IMR-90 (cell line): ENCODE measurements around the gene MLXIPL. TPM values are rescaled to one million over a fixed set of nuclear protein-coding genes. Genes with fewer than 3 reads are reported as not detected.

Experiments used
- ATAC-seq: fragments of 200-7000 bp; cut with Tn5 transposase; 2 replicates; pipeline ENCODE4 v1.9.1; 2020; ENCODE audit warnings: low read depth, mild to moderate bottlenecking, moderate library complexity
- BruUV-seq: library from RNA; stranded (reverse); fragments of 400-500 nt; replicated peaks from 2 replicates; lab custom pipeline; 2021; lab: Mats Ljungman, UMichigan
- CTCF ChIA-PET: fragments of 300-600 bp; formaldehyde crosslinking; extraction: SDS; loops from one replicate; lab custom pipeline; 2021; ENCODE audit warnings: antibody characterized with exemption; lab: Yijun Ruan, JAX
- POLR2A ChIA-PET: fragments of 300-600 bp; sonication (Branson Sonifier 250); formaldehyde crosslinking; loops from one replicate; lab custom pipeline; 2022; ENCODE audit warnings: antibody characterized with exemption; ENCODE audit not compliant: unreplicated experiment; lab: Charles Lee
- DNase-seq: peaks from one replicate; pipeline ENCODE4 v3.0.0; 2013
- H2AFZ ChIP-seq: replicated peaks from 2 replicates; pipeline ENCODE3; 2013; ENCODE audit warnings: low read length, mild to moderate bottlenecking; ENCODE audit not compliant: poor library complexity
- H2AK5ac ChIP-seq: 2 replicates; pipeline ENCODE4 v1.6.1; 2013; ENCODE audit warnings: low read depth, low read length, inconsistent platforms
- H2AK9ac ChIP-seq: replicated peaks from 2 replicates; pipeline ENCODE3; 2013; ENCODE audit warnings: mild to moderate bottlenecking, low read depth, low read length, moderate library complexity; ENCODE audit not compliant: poor library complexity
- H2BK120ac ChIP-seq: 2 replicates; pipeline ENCODE4 v1.6.1; 2013; ENCODE audit warnings: low read depth, low read length, inconsistent platforms
- H2BK15ac ChIP-seq: 3 replicates; pipeline ENCODE4 v1.6.1; 2013; ENCODE audit warnings: low read depth, low read length, inconsistent platforms
- H2BK20ac ChIP-seq: 2 replicates; pipeline ENCODE4 v1.6.1; 2013; ENCODE audit warnings: low read depth, mild to moderate bottlenecking, inconsistent platforms, low read length, moderate library complexity
- H2BK5ac ChIP-seq: 2 replicates; pipeline ENCODE4 v1.6.1; 2013; ENCODE audit warnings: mild to moderate bottlenecking, low read depth, low read length, inconsistent platforms; ENCODE audit not compliant: poor library complexity, severe bottlenecking
- H3K14ac ChIP-seq: replicated peaks from 2 replicates; pipeline ENCODE4 v1.6.1; 2013; ENCODE audit warnings: low read depth, low read length, inconsistent platforms
- H3K18ac ChIP-seq: 2 replicates; pipeline ENCODE4 v1.6.1; 2013; ENCODE audit warnings: low read depth, low read length, control low read depth
- H3K23ac ChIP-seq: 2 replicates; pipeline ENCODE4 v1.6.1; 2013; ENCODE audit warnings: low read depth, low read length, inconsistent platforms
- H3K27ac ChIP-seq: 2 replicates; pipeline ENCODE4 v1.5.1; 2013; ENCODE audit warnings: mild to moderate bottlenecking, control low read depth, low read length; ENCODE audit not compliant: insufficient read depth
- H3K27me3 ChIP-seq: 2 replicates; pipeline ENCODE4 v1.6.1; 2013; ENCODE audit warnings: low read length; ENCODE audit not compliant: control insufficient read depth, insufficient read depth
- H3K36me3 ChIP-seq: 2 replicates; pipeline ENCODE4 v1.6.1; 2013; ENCODE audit warnings: low read length, mixed read lengths; ENCODE audit not compliant: control insufficient read depth, insufficient read depth
- H3K4ac ChIP-seq: 2 replicates; pipeline ENCODE4 v1.6.1; 2013; ENCODE audit warnings: low read depth, low read length, inconsistent platforms
- H3K4me1 ChIP-seq: 2 replicates; pipeline ENCODE4 v1.6.1; 2013; ENCODE audit warnings: low read length, mixed read lengths; ENCODE audit not compliant: control insufficient read depth, insufficient read depth
- H3K4me2 ChIP-seq: 2 replicates; pipeline ENCODE4 v1.6.1; 2013; ENCODE audit warnings: low read depth, mild to moderate bottlenecking, control low read depth, low read length, moderate library complexity
- H3K4me3 ChIP-seq: 2 replicates; pipeline ENCODE4 v1.5.1; 2013; ENCODE audit warnings: low read depth, mild to moderate bottlenecking, control low read depth, low read length, moderate library complexity; ENCODE audit not compliant: insufficient read depth
- H3K56ac ChIP-seq: 2 replicates; pipeline ENCODE4 v1.6.1; 2013; ENCODE audit warnings: low read length, inconsistent platforms; ENCODE audit not compliant: insufficient read depth; ENCODE audit errors: extremely low read depth
- H3K79me1 ChIP-seq, 2 experiments: 2 replicates each; pipeline ENCODE4 v1.6.1; 2013; ENCODE audit warnings: low read length in 2 of 2, inconsistent platforms in 1 of 2, low read depth in 1 of 2
- H3K9ac ChIP-seq: 2 replicates; pipeline ENCODE4 v1.6.1; 2013; ENCODE audit warnings: low read depth, low read length, control low read depth
- H3K9me1 ChIP-seq: 2 replicates; pipeline ENCODE4 v1.6.1; 2013; ENCODE audit warnings: low read length, inconsistent platforms; ENCODE audit not compliant: insufficient read depth
- H3K9me3 ChIP-seq: 2 replicates; pipeline ENCODE4 v1.6.1; 2013; ENCODE audit warnings: low read length; ENCODE audit not compliant: control insufficient read depth, insufficient read depth
- H4K20me1 ChIP-seq: 2 replicates; pipeline ENCODE4 v1.6.1; 2013; ENCODE audit warnings: low read length, inconsistent platforms; ENCODE audit not compliant: insufficient read depth
- H4K5ac ChIP-seq: 2 replicates; pipeline ENCODE4 v1.6.1; 2013; ENCODE audit warnings: mild to moderate bottlenecking, low read depth, low read length, control low read depth
- H4K8ac ChIP-seq, 2 experiments: 2 replicates each; pipeline ENCODE4 v1.6.1; 2013; ENCODE audit warnings: low read depth in 2 of 2, low read length in 2 of 2, control low read depth in 1 of 2, inconsistent platforms in 1 of 2
- H4K91ac ChIP-seq: 2 replicates; pipeline ENCODE4 v1.6.1; 2013; ENCODE audit warnings: low read depth, low read length, inconsistent platforms; ENCODE audit not compliant: insufficient read depth
- CEBPB ChIP-seq: IDR thresholded peaks from 2 replicates; pipeline ENCODE4 v1.6.1; 2012; ENCODE audit warnings: low read depth, low read length, improper control_type of control experiment
- CHD1 ChIP-seq: IDR thresholded peaks from 2 replicates; pipeline ENCODE4 v1.6.1; 2012; ENCODE audit warnings: low read depth, low read length, improper control_type of control experiment
- FOS ChIP-seq: fragments of 150-350 bp; IDR thresholded peaks from 2 replicates; pipeline ENCODE4 v1.6.1; 2016; ENCODE audit warnings: low read depth, low read length
- POLR2A ChIP-seq: IDR thresholded peaks from 2 replicates; pipeline ENCODE4 v1.6.1; 2012; ENCODE audit warnings: mild to moderate bottlenecking, low read depth, low read length
- whole genome bisulfite sequencing, 2 experiments: methylation state at CpG; one replicate each; pipeline versions ENCODE4 v1.1.5 to v1.1.7; 2013; ENCODE audit warnings: missing lambda C conversion rate in 2 of 2; ENCODE audit not compliant: insufficient read length in 1 of 2; ENCODE audit errors: extremely low coverage in 2 of 2; 5-methylcytosine and 5-hydroxymethylcytosine counted together
- dilution Hi-C: fragments of 300-500 bp; cut with HindIII; formaldehyde crosslinking; loops from one replicate; pipeline ENCODE4 v1.14.3; 2018; ENCODE audit warnings: low sequenced_read_pairs; ENCODE audit not compliant: unreplicated experiment
- in situ Hi-C: fragments of 300-500 bp; cut with MboI; formaldehyde crosslinking; loops from 3 replicates; pipeline ENCODE4 v1.14.3; 2019; ENCODE audit warnings: low sequenced_read_pairs, inconsistent platforms, mixed read lengths
- intact Hi-C: fragments of 100-400 bp; cut with micrococcal nuclease; formaldehyde crosslinking; loops from 2 replicates; pipeline ENCODE4 v1.10.0; 2022
- polyA plus RNA-seq, 3 experiments: library from polyadenylated mRNA; depleted of rRNA; stranded (reverse); fragments of >200 nt; gene quantifications; 2 replicates each; pipeline ENCODE4 v1.2.3, GENCODE V29; 2012; ENCODE audit warnings: low replicate concordance in 1 of 3
- total RNA-seq: library from RNA; depleted of rRNA; stranded (reverse); fragments of >200 nt; gene quantifications from 2 replicates; pipeline ENCODE4 v1.2.3, GENCODE V29; 2012

Gene MLXIPL
- total and polyA plus RNA-seq, 2 of the 4 experiments (the other 2 are of a cell fraction) = not detected

DNA sequence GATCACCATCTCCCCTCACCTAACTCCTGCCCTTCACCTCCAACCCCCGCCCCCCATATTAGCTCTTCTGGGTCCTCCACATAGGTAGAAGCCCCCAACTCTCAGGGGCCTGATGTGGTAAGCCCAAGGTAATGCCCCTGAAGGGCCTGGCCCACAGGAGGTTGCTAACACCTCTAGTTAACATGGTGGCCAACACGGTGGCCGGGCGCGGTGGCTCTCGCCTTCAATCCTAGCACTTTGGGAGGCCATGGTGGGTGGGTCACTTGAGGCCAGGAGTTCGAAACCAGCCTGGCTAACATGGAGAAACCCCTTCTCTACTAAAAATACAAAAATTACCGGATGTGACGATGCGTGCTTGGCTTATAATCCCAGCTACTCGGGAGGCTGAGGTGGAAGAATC lies 954 bp upstream of the MLXIPL start:
- no peak overlapping the region for H3K27ac ChIP-seq
- H2BK15ac ChIP-seq = no peak overlapping the region
- H3K56ac ChIP-seq = no peak overlapping the region
- H4K5ac ChIP-seq = no peak overlapping the region
- ChIA-PET CTCF (no interaction called here), POLR2A (no interaction called here)
- in situ Hi-C loops = no loop called here
- H3K9me3 ChIP-seq = no peaks in the 10 kb centered on the region
- no peak overlapping the region for H2AK5ac ChIP-seq
- no peak overlapping the region for H3K18ac ChIP-seq
- no peaks in the 10 kb centered on the region for H3K36me3 ChIP-seq
- BruUV-seq = no TSS peak
- WGBS, 2 experiments = no CpG with 5 or more reads among the region's 11 CpGs
- H3K79me1 ChIP-seq = no peaks in the 10 kb centered on the region
- H2AK9ac ChIP-seq = no peak overlapping the region
- no peak overlapping the region for H2BK120ac ChIP-seq
- no peak overlapping the region for H4K91ac ChIP-seq
- no peak overlapping the region for H2AFZ ChIP-seq
- H3K27me3 ChIP-seq = peaks cover 71% of the 10 kb centered on the region
- no peak overlapping the region for H3K4me3 ChIP-seq
- no peak overlapping the region for H4K8ac ChIP-seq
- no peaks in the 10 kb centered on the region for H3K9me1 ChIP-seq
- H2BK20ac ChIP-seq = no peak overlapping the region
- H3K4me2 ChIP-seq = no peak overlapping the region
- H4K20me1 ChIP-seq = no peaks in the 10 kb centered on the region
- H2BK5ac ChIP-seq = no peak overlapping the region
- dilution Hi-C loops = no loop called here
- no peak for TF ChIP-seq POLR2A
- TF ChIP-seq FOS = no peak
- TF ChIP-seq CEBPB = no peak
- TF ChIP-seq CHD1 = no peak
- no peak for DNase-seq
- ATAC-seq = no peak
- intact Hi-C loops = loop anchor here (5.0 kb wide), 1 partner anchor 42 kb away; the partner anchor contains the start of gene VPS37D
- H3K4ac ChIP-seq = no peak overlapping the region
- H3K4me1 ChIP-seq = peaks cover 5% of the 10 kb centered on the region; the same call in 1 of the 2 replicates
- H3K23ac ChIP-seq = no peak overlapping the region
- no peak overlapping the region for H3K14ac ChIP-seq
- no peak overlapping the region for H3K9ac ChIP-seq
